K562 (cell line): ENCODE measurements around the gene TRIM38. TPM values are rescaled to one million over a fixed set of nuclear protein-coding genes. Genes with fewer than 3 reads are reported as not detected.

Experiments used
- ARID2 ChIP-seq: fragments of 450-650 bp; IDR thresholded peaks from 2 replicates; pipeline ENCODE4 v1.6.1; 2017; ENCODE audit warnings: antibody characterized with exemption, mild to moderate bottlenecking
- ATF4 ChIP-seq: fragments of 450-650 bp; formaldehyde crosslinking; IDR thresholded peaks from 2 replicates; pipeline ENCODE4 v1.4.0; 2022; ENCODE audit warnings: mild to moderate bottlenecking, moderate library complexity
- BRCA1 ChIP-seq, 2 experiments: fragments of 450-650 bp in 1 of 2; sonication (generic) in 1 of 2; formaldehyde crosslinking in 1 of 2; IDR thresholded peaks; 2 replicates each; pipeline versions ENCODE4 v1.5.0 to v1.6.1; 2017 to 2020; ENCODE audit warnings: mild to moderate bottlenecking in 1 of 2, missing genetic modification reagents in 1 of 2
- HDGF ChIP-seq: fragments of 450-650 bp; IDR thresholded peaks from 2 replicates; pipeline ENCODE4 v1.6.1; 2016
- HMG20B ChIP-seq: fragments of 250-450 bp; sonication (Bioruptor Pico); IDR thresholded peaks from 2 replicates; pipeline ENCODE4 v1.5.0; 2021; ENCODE audit warnings: mild to moderate bottlenecking
- KLF13 ChIP-seq: fragments of 450-650 bp; IDR thresholded peaks from 2 replicates; pipeline ENCODE4 v1.6.1; 2016; ENCODE audit warnings: missing genetic modification characterization, low read depth, mild to moderate bottlenecking, missing compliant biosample characterization, moderate library complexity, borderline replicate concordance
- LCOR ChIP-seq: sonication (generic); formaldehyde crosslinking; IDR thresholded peaks from 2 replicates; pipeline ENCODE4 v1.8.0; 2022; ENCODE audit warnings: mild to moderate bottlenecking, missing genetic modification reagents
- MYC ChIP-seq, 2 experiments: fragments of 250-450 bp in 1 of 2; sonication (Bioruptor Pico) in 1 of 2; IDR thresholded peaks; 2 replicates each; pipeline versions ENCODE4 v1.5.1 to v1.6.1; 2012 to 2021; ENCODE audit warnings: low read depth in 2 of 2, borderline replicate concordance in 1 of 2, improper control_type of control experiment in 1 of 2, low read length in 1 of 2, mild to moderate bottlenecking in 1 of 2, moderate library complexity in 1 of 2
- NFIX ChIP-seq: fragments of 250-450 bp; sonication (Bioruptor Pico); IDR thresholded peaks from 2 replicates; pipeline ENCODE4 v1.4.0; 2020; ENCODE audit warnings: low read depth, mild to moderate bottlenecking, moderate library complexity
- RBM17 ChIP-seq: fragments of 200-400 bp; formaldehyde crosslinking; IDR thresholded peaks from 2 replicates; pipeline ENCODE4 v1.6.1; 2017; ENCODE audit warnings: low read depth, mild to moderate bottlenecking, low read length, borderline replicate concordance
- TCF3 ChIP-seq: sonication (generic); formaldehyde crosslinking; IDR thresholded peaks from 2 replicates; pipeline ENCODE4 v1.4.0; 2020; ENCODE audit warnings: mild to moderate bottlenecking, missing genetic modification reagents
- ZNF77 ChIP-seq: fragments of 250-450 bp; sonication (Bioruptor Pico); IDR thresholded peaks from 2 replicates; pipeline ENCODE4 v1.5.0; 2020
- polyA plus RNA-seq, 8 experiments: library from polyadenylated mRNA; depleted of rRNA in 4 of 8; stranded (reverse) in 5 of 8; unstranded in 3 of 8; fragments of >200 nt; fragmentation: Nextera tagmentation in 2 of 8; fragmentation: Illumina TruSeq in 1 of 8; extraction: Ambion mirVana in 2 of 8; extraction: Trizol in 1 of 8; gene quantifications; 2 replicates each; pipeline versions ENCODE4 v1.2.1 to v1.2.3, GENCODE V29; 2011 to 2014; ENCODE audit warnings: inconsistent platforms in 1 of 8, missing spikeins in 1 of 8
- total RNA-seq, 7 experiments: library from RNA; depleted of rRNA in 6 of 7; stranded (reverse); fragments of >200 nt in 6 of 7; fragmentation: Illumina TruSeq in 2 of 7; extraction: Trizol in 2 of 7; gene quantifications; 2 replicates each; pipeline versions ENCODE4 v1.2.1 to v1.2.3, GENCODE V29; 2011 to 2021; ENCODE audit warnings: low replicate concordance in 1 of 7
- TF ChIP-seq, protein P1 (sequence below), 3 experiments: fragments of 200-800 bp in 1 of 3; fragments of 250-450 bp in 1 of 3; fragments of 450-650 bp in 1 of 3; sonication (Bioruptor Pico) in 1 of 3; sonication (Bioruptor generic) in 1 of 3; formaldehyde crosslinking in 1 of 3; IDR thresholded peaks; 2 replicates each; pipeline versions ENCODE4 v1.6.1 to v1.8.0; 2016 to 2022; ENCODE audit warnings: mild to moderate bottlenecking in 2 of 3, missing genetic modification characterization in 2 of 3, missing compliant biosample characterization in 1 of 3, moderate library complexity in 1 of 3
- TF ChIP-seq, protein P2 (sequence below), 2 experiments: fragments of 450-650 bp in 1 of 2; sonication (generic) in 1 of 2; formaldehyde crosslinking; conservative IDR thresholded peaks; 2 replicates each; pipeline versions ENCODE4 v1.4.0 to v1.8.1; 2020 to 2022; ENCODE audit warnings: mild to moderate bottlenecking in 1 of 2, missing genetic modification reagents in 1 of 2
- TF ChIP-seq, protein P3 (sequence below): fragments of 450-650 bp; formaldehyde crosslinking; IDR thresholded peaks from 2 replicates; pipeline ENCODE4 v1.4.0; 2020; ENCODE audit warnings: mild to moderate bottlenecking

The TRIM38 gene
- total and polyA plus RNA-seq, 9 of the 15 experiments (the other 6 are each of a cell fraction or from before 2014, with no cell fraction given) = 1.7 to 6.7 (median 6.3) TPM

DNA sequence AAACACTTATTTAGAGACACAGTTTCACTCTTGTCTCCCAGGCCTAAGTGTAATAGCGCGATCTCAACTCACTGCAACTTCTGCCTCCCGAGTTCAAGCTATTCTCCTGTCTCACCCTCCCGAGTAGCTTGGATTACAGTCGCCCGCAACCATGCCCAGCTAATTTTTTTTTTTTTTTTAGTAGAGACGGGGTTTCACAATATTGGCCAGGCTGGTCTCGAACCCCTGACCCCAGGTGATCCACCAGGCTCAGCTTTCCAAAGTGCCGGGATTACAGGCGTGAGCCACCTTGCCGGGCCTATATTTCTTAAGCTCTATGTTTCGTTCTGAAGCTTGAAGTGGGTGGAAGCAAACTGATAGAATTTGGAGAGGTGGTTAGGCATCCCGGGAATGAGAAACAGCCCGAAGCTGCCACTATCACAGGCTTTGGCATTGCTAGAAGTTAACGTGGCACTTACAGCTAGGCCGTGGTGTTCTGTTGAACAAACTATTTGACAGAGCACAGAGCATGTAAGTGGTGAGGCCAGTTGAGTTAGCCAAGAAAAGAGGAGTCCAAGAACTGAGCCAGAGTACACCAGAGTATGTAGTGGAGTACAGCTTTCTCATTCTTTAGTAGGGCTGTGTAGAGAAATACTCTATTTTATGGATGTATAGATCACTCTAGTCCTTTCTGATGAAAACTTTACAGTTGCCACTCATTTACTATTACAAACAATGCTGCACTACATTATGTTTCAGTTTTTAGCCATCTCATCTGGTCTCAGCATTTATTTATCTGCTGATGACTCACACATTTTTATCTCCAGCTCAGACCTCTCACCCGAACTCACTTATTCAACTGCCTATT lies 62.7 kb downstream of the TRIM38 start (continued):
- no peak for TF ChIP-seq KLF13
- TF ChIP-seq LCOR = 0 out of 2 replicates have a peak, but pooled peaks have one; percentile 15
- no peak for TF ChIP-seq MYC (IDR thresholded peaks at IDR 0.05; ENCODE audit: low read depth, low read length)
- no peak for TF ChIP-seq MYC (CRISPR knock-in tag; IDR thresholded peaks at IDR 0.05; ENCODE audit: borderline replicate concordance, low read depth)
- TF ChIP-seq ZNF77 = no peak
- no peak for TF ChIP-seq HMG20B (CRISPR knock-in tag)
- TF ChIP-seq RBM17 = no peak
- TF ChIP-seq ARID2 = no peak
- 0 out of 2 replicates have a peak, but pooled peaks have one; percentile 33 for TF ChIP-seq ATF4 (CRISPR knock-in tag)
- TF ChIP-seq, protein P1, sequence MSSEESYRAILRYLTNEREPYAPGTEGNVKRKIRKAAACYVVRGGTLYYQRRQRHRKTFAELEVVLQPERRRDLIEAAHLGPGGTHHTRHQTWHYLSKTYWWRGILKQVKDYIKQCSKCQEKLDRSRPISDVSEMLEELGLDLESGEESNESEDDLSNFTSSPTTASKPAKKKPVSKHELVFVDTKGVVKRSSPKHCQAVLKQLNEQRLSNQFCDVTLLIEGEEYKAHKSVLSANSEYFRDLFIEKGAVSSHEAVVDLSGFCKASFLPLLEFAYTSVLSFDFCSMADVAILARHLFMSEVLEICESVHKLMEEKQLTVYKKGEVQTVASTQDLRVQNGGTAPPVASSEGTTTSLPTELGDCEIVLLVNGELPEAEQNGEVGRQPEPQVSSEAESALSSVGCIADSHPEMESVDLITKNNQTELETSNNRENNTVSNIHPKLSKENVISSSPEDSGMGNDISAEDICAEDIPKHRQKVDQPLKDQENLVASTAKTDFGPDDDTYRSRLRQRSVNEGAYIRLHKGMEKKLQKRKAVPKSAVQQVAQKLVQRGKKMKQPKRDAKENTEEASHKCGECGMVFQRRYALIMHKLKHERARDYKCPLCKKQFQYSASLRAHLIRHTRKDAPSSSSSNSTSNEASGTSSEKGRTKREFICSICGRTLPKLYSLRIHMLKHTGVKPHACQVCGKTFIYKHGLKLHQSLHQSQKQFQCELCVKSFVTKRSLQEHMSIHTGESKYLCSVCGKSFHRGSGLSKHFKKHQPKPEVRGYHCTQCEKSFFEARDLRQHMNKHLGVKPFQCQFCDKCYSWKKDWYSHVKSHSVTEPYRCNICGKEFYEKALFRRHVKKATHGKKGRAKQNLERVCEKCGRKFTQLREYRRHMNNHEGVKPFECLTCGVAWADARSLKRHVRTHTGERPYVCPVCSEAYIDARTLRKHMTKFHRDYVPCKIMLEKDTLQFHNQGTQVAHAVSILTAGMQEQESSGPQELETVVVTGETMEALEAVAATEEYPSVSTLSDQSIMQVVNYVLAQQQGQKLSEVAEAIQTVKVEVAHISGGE (CRISPR knock-in tag; IDR thresholded peaks at IDR 0.05) = peak in 1 of 3 experiments; percentile 34; a peak in 1 of 6 replicates
- TF ChIP-seq HDGF = no peak
- TF ChIP-seq, protein P2, sequence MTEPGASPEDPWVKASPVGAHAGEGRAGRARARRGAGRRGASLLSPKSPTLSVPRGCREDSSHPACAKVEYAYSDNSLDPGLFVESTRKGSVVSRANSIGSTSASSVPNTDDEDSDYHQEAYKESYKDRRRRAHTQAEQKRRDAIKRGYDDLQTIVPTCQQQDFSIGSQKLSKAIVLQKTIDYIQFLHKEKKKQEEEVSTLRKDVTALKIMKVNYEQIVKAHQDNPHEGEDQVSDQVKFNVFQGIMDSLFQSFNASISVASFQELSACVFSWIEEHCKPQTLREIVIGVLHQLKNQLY (CRISPR knock-in tag; conservative IDR thresholded peaks at IDR 0.05) = no peak
- TF ChIP-seq BRCA1 (IDR thresholded peaks at IDR 0.05) = no peak
- no peak for TF ChIP-seq BRCA1 (CRISPR knock-in tag; IDR thresholded peaks at IDR 0.05)
- TF ChIP-seq NFIX = no peak
- TF ChIP-seq, protein P3, sequence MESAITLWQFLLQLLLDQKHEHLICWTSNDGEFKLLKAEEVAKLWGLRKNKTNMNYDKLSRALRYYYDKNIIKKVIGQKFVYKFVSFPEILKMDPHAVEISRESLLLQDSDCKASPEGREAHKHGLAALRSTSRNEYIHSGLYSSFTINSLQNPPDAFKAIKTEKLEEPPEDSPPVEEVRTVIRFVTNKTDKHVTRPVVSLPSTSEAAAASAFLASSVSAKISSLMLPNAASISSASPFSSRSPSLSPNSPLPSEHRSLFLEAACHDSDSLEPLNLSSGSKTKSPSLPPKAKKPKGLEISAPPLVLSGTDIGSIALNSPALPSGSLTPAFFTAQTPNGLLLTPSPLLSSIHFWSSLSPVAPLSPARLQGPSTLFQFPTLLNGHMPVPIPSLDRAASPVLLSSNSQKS = 0 out of 2 replicates have a peak, but pooled peaks have one; percentile 23
- TF ChIP-seq TCF3 (CRISPR knock-in tag) = no peak; the same call in 1 of the 2 replicates
